ENCODE results near the gene HPN. TPM values are rescaled to one million over a fixed set of nuclear protein-coding genes. Genes with fewer than 3 reads are reported as not detected.

HPN gene
- total and polyA plus RNA-seq, 2 of the 13 experiments (the other 11 are each of a cell fraction or from before 2014, with no cell fraction given): 46.7 to 261 TPM

GRCh38 chr19:35066691-35067563 is 25.4 kb downstream of the HPN start (continued):
- TF ChIP-seq AFF4 (CRISPR knock-in tag; IDR thresholded peaks at IDR 0.05) (no peak), ZNF276 (CRISPR knock-in tag; IDR thresholded peaks at IDR 0.05; ENCODE audit: low read depth) (no peak), POLR2AphosphoS5 (IDR thresholded peaks at IDR 0.05; ENCODE audit: low read depth, low read length) (peak; percentile 32; the same call in 1 of the 2 replicates), NFAT5 (CRISPR knock-in tag; IDR thresholded peaks at IDR 0.05) (no peak), SAP130 (CRISPR knock-in tag; IDR thresholded peaks at IDR 0.05; ENCODE audit: low read depth) (peak; percentile 48), KDM5A (IDR thresholded peaks at IDR 0.05; ENCODE audit: borderline replicate concordance, low read length) (peak; percentile 71; the same call in 1 of the 2 replicates), ZBTB7A (CRISPR knock-in tag; IDR thresholded peaks at IDR 0.05) (no peak), PRDM10 (CRISPR knock-in tag; IDR thresholded peaks at IDR 0.05; ENCODE audit: low read depth) (0 out of 2 replicates have a peak, but pooled peaks have one; percentile 23), MIXL1 (CRISPR knock-in tag; IDR thresholded peaks at IDR 0.05) (no peak), MTA1 (CRISPR knock-in tag; IDR thresholded peaks at IDR 0.05; ENCODE audit: borderline replicate concordance) (no peak), ZNF224 (CRISPR knock-in tag; IDR thresholded peaks at IDR 0.05) (no peak), ZNF121 (CRISPR knock-in tag; IDR thresholded peaks at IDR 0.05) (no peak), GATAD1 (CRISPR knock-in tag; IDR thresholded peaks at IDR 0.05) (peak; percentile 71), RAD51 (IDR thresholded peaks at IDR 0.05; ENCODE audit: borderline replicate concordance) (peak; percentile 89)
